ENCODE data around the gene RC3H2.
A peak's percentile ranks its signal among the peaks of the same experiment; 100 is the strongest.

The RC3H2 gene, protein sequence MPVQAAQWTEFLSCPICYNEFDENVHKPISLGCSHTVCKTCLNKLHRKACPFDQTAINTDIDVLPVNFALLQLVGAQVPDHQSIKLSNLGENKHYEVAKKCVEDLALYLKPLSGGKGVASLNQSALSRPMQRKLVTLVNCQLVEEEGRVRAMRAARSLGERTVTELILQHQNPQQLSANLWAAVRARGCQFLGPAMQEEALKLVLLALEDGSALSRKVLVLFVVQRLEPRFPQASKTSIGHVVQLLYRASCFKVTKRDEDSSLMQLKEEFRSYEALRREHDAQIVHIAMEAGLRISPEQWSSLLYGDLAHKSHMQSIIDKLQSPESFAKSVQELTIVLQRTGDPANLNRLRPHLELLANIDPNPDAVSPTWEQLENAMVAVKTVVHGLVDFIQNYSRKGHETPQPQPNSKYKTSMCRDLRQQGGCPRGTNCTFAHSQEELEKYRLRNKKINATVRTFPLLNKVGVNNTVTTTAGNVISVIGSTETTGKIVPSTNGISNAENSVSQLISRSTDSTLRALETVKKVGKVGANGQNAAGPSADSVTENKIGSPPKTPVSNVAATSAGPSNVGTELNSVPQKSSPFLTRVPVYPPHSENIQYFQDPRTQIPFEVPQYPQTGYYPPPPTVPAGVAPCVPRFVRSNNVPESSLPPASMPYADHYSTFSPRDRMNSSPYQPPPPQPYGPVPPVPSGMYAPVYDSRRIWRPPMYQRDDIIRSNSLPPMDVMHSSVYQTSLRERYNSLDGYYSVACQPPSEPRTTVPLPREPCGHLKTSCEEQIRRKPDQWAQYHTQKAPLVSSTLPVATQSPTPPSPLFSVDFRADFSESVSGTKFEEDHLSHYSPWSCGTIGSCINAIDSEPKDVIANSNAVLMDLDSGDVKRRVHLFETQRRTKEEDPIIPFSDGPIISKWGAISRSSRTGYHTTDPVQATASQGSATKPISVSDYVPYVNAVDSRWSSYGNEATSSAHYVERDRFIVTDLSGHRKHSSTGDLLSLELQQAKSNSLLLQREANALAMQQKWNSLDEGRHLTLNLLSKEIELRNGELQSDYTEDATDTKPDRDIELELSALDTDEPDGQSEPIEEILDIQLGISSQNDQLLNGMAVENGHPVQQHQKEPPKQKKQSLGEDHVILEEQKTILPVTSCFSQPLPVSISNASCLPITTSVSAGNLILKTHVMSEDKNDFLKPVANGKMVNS

GRCh38 chr9:122904823-122905710 is at the start of gene RC3H2:
TSS of gene RC3H2 (minus strand) at chr9:122905359. CDS start at chr9:122897509, 7,850 bp downstream.
- H3K27ac ChIP-seq, result peak within 1 kb of the TSS; percentile 93
- no peaks in the 10 kb centered on the region for H3K9me3 ChIP-seq (ENCODE audit: severe bottlenecking)
- H3K27me3 ChIP-seq (ENCODE audit: insufficient read depth, low read depth, severe bottlenecking), result no peaks in the 10 kb centered on the region
- peak within 1 kb of the TSS; percentile 96 for H3K4me3 ChIP-seq (ENCODE audit: low read depth, low read length)
- peak; percentile 100 for DNase-seq
- peaks cover 15% of the 10 kb centered on the region for H3K36me3 ChIP-seq
- TF ChIP-seq, protein P1, sequence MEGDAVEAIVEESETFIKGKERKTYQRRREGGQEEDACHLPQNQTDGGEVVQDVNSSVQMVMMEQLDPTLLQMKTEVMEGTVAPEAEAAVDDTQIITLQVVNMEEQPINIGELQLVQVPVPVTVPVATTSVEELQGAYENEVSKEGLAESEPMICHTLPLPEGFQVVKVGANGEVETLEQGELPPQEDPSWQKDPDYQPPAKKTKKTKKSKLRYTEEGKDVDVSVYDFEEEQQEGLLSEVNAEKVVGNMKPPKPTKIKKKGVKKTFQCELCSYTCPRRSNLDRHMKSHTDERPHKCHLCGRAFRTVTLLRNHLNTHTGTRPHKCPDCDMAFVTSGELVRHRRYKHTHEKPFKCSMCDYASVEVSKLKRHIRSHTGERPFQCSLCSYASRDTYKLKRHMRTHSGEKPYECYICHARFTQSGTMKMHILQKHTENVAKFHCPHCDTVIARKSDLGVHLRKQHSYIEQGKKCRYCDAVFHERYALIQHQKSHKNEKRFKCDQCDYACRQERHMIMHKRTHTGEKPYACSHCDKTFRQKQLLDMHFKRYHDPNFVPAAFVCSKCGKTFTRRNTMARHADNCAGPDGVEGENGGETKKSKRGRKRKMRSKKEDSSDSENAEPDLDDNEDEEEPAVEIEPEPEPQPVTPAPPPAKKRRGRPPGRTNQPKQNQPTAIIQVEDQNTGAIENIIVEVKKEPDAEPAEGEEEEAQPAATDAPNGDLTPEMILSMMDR (IDR thresholded peaks at IDR 0.05; ENCODE audit: low read depth, low read length), result no peak

DNA sequence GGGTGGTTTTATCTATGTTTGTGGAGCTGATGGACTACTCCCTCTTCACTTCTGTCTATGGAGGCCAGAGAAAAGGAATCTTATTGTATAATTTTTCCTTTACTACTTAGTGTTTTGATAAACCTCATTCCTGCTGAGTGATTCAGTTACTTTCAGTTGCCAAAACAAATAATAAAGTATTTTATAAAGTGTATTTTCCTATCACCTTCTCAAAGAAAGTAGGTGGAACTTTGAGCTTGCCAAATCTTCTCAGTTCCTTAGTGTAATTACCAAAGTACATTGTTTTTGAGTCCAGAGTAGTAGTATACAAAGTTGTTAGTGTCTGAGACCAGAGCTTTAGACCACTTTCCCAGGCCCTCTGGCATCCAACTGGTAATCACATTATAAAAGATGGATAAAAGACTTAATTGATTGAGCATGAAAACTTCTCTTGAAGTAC is 49.1 kb upstream of the RC3H2 start:
- DNase-seq, result no peak

DNA sequence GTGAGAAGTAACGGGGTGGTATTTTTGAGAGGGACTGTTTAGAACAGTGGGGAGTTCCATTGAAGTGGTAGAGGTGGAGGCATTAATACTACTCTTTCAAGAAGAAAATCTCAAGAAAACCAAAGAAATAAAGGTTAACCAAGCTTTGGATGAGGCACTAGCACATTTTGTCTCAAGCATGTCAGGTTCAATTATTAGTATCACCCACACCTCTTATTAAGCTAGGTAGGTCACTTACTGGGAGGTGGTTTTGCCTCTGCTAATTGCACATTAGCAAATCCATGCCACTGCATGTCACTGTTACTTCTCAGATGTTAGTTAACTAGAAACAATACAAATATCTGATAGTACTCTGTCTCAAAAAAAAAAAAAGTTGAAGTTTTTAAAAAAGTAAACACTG is 45.9 kb upstream of the RC3H2 start:
- no peaks in the 10 kb centered on the region for H3K9me3 ChIP-seq (ENCODE audit: severe bottlenecking)
- no peak overlapping the region for H3K27ac ChIP-seq
- H3K36me3 ChIP-seq, result no peaks in the 10 kb centered on the region; the same call in none of the 2 replicates
- no peaks in the 10 kb centered on the region for H3K27me3 ChIP-seq (ENCODE audit: insufficient read depth, low read depth, severe bottlenecking)
- no peak overlapping the region for H3K4me3 ChIP-seq (ENCODE audit: low read depth, low read length)
- TF ChIP-seq, protein P1 (IDR thresholded peaks at IDR 0.05; ENCODE audit: low read depth, low read length), result no peak
- DNase-seq, result no peak

More for the DNA sequence above, 49.1 kb upstream of the RC3H2 start:
- Histone ChIP-seq H3K9me3 (ENCODE audit: severe bottlenecking) (no peaks in the 10 kb centered on the region), H3K27me3 (ENCODE audit: insufficient read depth, low read depth, severe bottlenecking) (no peaks in the 10 kb centered on the region), H3K27ac (no peak overlapping the region), H3K4me3 (ENCODE audit: low read depth, low read length) (no peak overlapping the region), H3K36me3 (peaks cover 8% of the 10 kb centered on the region)
- TF ChIP-seq, protein P1 (IDR thresholded peaks at IDR 0.05; ENCODE audit: low read depth, low read length), result no peak

DNA sequence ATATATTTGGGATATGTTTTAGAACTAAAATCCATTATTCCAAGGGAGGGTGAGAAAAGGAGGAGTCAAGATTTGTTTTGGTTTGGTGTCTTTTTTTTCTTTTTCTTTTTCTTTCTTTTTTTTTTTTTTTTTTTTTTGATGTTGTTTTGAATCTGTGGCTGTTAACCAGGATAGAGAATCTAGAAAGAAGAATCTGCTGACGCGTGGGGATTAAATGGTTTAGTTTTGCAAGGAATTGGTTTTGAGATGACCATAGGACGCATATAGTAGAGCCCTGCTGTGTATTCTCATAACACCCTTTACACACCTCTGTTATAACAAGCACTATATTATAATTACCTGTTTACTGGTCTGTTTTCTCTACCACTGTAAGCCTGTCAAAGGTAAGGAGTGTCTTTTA is 45.1 kb upstream of the RC3H2 start:
- H3K27me3 ChIP-seq (ENCODE audit: insufficient read depth, low read depth, severe bottlenecking), result no peaks in the 10 kb centered on the region
- H3K4me3 ChIP-seq (ENCODE audit: low read depth, low read length), result no peak overlapping the region
- TF ChIP-seq, protein P1 (IDR thresholded peaks at IDR 0.05; ENCODE audit: low read depth, low read length), result no peak
- no peaks in the 10 kb centered on the region for H3K9me3 ChIP-seq (ENCODE audit: severe bottlenecking)
- H3K36me3 ChIP-seq, result no peaks in the 10 kb centered on the region; the same call in none of the 2 replicates
- no peak for DNase-seq
- no peak overlapping the region for H3K27ac ChIP-seq

GRCh38 chr9:122949696-122950095 is 44.5 kb upstream of the RC3H2 start:
- TF ChIP-seq, protein P1 (IDR thresholded peaks at IDR 0.05; ENCODE audit: low read depth, low read length), result no peak
- Histone ChIP-seq H3K4me3 (ENCODE audit: low read depth, low read length) (no peak overlapping the region), H3K27me3 (ENCODE audit: insufficient read depth, low read depth, severe bottlenecking) (no peaks in the 10 kb centered on the region), H3K36me3 (no peaks in the 10 kb centered on the region; the same call in none of the 2 replicates), H3K27ac (no peak overlapping the region), H3K9me3 (ENCODE audit: severe bottlenecking) (no peaks in the 10 kb centered on the region)
- no peak for DNase-seq

All from WERI-Rb-1 (cell line).